ENCODE measurements around the gene FCRL3.

FCRL3 gene

DNA sequence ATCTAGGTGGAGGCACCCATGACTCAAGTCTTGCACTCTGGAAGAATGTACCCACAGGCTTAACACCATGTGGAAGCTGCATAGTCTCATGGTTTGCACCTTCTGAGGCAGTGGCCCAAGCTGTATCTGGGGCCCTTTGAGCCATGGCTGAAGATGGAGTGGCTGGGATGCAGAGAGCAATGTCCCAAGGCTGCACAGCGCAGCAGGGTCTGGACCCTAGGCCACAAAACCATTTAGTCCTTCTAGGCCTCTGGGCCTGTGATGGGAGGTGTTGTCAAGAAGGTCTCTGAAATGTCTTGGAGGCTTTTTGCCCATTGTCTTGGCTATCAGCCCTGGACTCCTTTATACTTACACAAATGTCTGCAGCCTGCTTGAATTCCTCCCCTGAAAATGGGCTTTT, 21.4 kb upstream of the FCRL3 start:
- TF ChIP-seq, protein P1, sequence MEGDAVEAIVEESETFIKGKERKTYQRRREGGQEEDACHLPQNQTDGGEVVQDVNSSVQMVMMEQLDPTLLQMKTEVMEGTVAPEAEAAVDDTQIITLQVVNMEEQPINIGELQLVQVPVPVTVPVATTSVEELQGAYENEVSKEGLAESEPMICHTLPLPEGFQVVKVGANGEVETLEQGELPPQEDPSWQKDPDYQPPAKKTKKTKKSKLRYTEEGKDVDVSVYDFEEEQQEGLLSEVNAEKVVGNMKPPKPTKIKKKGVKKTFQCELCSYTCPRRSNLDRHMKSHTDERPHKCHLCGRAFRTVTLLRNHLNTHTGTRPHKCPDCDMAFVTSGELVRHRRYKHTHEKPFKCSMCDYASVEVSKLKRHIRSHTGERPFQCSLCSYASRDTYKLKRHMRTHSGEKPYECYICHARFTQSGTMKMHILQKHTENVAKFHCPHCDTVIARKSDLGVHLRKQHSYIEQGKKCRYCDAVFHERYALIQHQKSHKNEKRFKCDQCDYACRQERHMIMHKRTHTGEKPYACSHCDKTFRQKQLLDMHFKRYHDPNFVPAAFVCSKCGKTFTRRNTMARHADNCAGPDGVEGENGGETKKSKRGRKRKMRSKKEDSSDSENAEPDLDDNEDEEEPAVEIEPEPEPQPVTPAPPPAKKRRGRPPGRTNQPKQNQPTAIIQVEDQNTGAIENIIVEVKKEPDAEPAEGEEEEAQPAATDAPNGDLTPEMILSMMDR (conservative IDR thresholded peaks at IDR 0.05; ENCODE audit: low read depth, low read length): no peak
- H3K9ac ChIP-seq: no peak overlapping the region
- H3K4me3 ChIP-seq (IDR thresholded peaks at IDR 0.05; ENCODE audit: insufficient read depth, low read depth, low read length): no peak overlapping the region
- no peak overlapping the region for H2AFZ ChIP-seq (ENCODE audit: low read depth)
- H3K79me2 ChIP-seq (ENCODE audit: insufficient read depth, low read depth): no peaks in the 10 kb centered on the region
- H3K27ac ChIP-seq: no peak overlapping the region
- H3K4me2 ChIP-seq: no peak overlapping the region
- peaks cover 24% of the 10 kb centered on the region for H3K4me1 ChIP-seq (ENCODE audit: low read depth, poor library complexity, severe bottlenecking)
- H4K20me1 ChIP-seq (ENCODE audit: insufficient read depth): no peaks in the 10 kb centered on the region
- no peaks in the 10 kb centered on the region for H3K36me3 ChIP-seq (ENCODE audit: insufficient read depth)
- no peaks in the 10 kb centered on the region for H3K27me3 ChIP-seq (ENCODE audit: insufficient read depth, low read depth)

DNA sequence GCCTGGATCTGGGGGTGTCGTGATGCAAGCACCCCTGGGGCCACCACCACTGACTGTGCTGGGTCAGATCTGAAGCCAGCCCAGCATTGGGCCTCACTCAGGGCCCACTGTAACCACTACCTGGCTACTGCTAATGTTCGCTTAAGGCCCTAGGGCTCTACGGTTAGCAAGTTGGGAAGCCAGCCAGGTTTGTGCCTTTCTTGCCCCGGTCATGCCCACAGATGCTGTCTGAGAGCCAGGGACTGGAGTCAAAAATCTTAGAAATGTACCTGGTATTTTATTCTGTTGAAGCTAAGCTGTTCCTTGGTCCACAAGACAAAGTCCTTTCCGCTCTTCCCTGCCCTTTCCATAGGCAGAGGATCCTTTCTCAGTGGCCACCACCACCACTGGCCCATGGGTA, 15.2 kb upstream of the FCRL3 start:
- H3K27me3 ChIP-seq (ENCODE audit: insufficient read depth, low read depth): no peaks in the 10 kb centered on the region
- H3K9ac ChIP-seq: no peak overlapping the region
- no peaks in the 10 kb centered on the region for H3K4me1 ChIP-seq (ENCODE audit: low read depth, poor library complexity, severe bottlenecking)
- no peak overlapping the region for H2AFZ ChIP-seq (ENCODE audit: low read depth)
- no peak overlapping the region for H3K27ac ChIP-seq
- H3K36me3 ChIP-seq (ENCODE audit: insufficient read depth): no peaks in the 10 kb centered on the region
- no peak overlapping the region for H3K4me3 ChIP-seq (IDR thresholded peaks at IDR 0.05; ENCODE audit: insufficient read depth, low read depth, low read length)
- no peaks in the 10 kb centered on the region for H3K79me2 ChIP-seq (ENCODE audit: insufficient read depth, low read depth)
- no peaks in the 10 kb centered on the region for H4K20me1 ChIP-seq (ENCODE audit: insufficient read depth)
- TF ChIP-seq, protein P1 (conservative IDR thresholded peaks at IDR 0.05; ENCODE audit: low read depth, low read length): no peak
- no peak overlapping the region for H3K4me2 ChIP-seq

DNA sequence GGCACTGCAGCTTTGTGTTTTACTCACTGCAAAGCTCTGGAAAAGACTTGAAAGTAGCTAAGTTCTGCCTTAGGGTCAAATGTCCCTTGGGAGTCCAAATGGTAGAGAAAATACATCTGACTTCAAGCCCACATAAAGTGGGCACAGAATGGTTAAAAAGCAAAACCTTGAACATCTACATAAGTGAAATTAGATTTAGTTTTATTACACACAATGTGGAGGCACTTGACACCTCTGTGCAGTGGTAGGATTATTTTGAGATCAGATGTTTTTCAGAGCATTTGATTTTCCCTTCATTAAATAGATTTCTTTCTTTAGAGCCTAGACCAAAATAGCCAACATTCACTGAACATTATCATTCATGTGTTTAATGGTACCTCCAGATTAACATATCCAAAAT, 11.2 kb upstream of the FCRL3 start:
- no peak overlapping the region for H3K9ac ChIP-seq
- no peaks in the 10 kb centered on the region for H3K36me3 ChIP-seq (ENCODE audit: insufficient read depth)
- TF ChIP-seq, protein P1 (conservative IDR thresholded peaks at IDR 0.05; ENCODE audit: low read depth, low read length): no peak
- no peak overlapping the region for H2AFZ ChIP-seq (ENCODE audit: low read depth)
- H3K4me2 ChIP-seq: no peak overlapping the region
- no peak overlapping the region for H3K4me3 ChIP-seq (IDR thresholded peaks at IDR 0.05; ENCODE audit: insufficient read depth, low read depth, low read length)
- H3K27me3 ChIP-seq (ENCODE audit: insufficient read depth, low read depth): no peaks in the 10 kb centered on the region
- H3K79me2 ChIP-seq (ENCODE audit: insufficient read depth, low read depth): no peaks in the 10 kb centered on the region
- H3K4me1 ChIP-seq (ENCODE audit: low read depth, poor library complexity, severe bottlenecking): no peaks in the 10 kb centered on the region
- H3K27ac ChIP-seq: no peak overlapping the region
- H4K20me1 ChIP-seq (ENCODE audit: insufficient read depth): no peaks in the 10 kb centered on the region

DNA sequence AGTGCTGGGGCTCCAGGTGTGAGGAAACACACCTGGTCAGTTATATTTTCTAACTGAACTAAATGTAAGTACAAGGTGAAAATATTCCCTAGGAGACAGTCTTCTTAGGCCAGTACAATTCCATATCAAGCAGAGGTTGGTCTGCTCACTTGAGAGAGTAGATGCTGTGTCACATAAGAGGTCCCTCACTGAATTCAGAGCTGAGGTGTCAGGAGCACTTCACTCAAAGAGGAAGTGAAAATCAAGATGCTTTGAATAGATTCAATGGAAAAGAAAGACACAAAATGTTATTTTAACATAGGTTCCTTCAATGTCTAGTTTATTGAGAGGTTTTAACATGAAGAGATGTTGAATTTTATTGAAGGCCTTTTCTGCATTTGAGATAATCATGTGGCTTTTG, 4.3 kb upstream of the FCRL3 start:
- TF ChIP-seq, protein P1 (conservative IDR thresholded peaks at IDR 0.05; ENCODE audit: low read depth, low read length): no peak
- H4K20me1 ChIP-seq (ENCODE audit: insufficient read depth): no peaks in the 10 kb centered on the region
- H3K4me2 ChIP-seq: no peak overlapping the region
- H2AFZ ChIP-seq (ENCODE audit: low read depth): no peak overlapping the region
- no peak overlapping the region for H3K9ac ChIP-seq
- H3K79me2 ChIP-seq (ENCODE audit: insufficient read depth, low read depth): no peaks in the 10 kb centered on the region
- no peak overlapping the region for H3K4me3 ChIP-seq (IDR thresholded peaks at IDR 0.05; ENCODE audit: insufficient read depth, low read depth, low read length)
- no peaks in the 10 kb centered on the region for H3K27me3 ChIP-seq (ENCODE audit: insufficient read depth, low read depth)
- no peaks in the 10 kb centered on the region for H3K36me3 ChIP-seq (ENCODE audit: insufficient read depth)
- H3K4me1 ChIP-seq (ENCODE audit: low read depth, poor library complexity, severe bottlenecking): no peaks in the 10 kb centered on the region
- no peak overlapping the region for H3K27ac ChIP-seq

DNA sequence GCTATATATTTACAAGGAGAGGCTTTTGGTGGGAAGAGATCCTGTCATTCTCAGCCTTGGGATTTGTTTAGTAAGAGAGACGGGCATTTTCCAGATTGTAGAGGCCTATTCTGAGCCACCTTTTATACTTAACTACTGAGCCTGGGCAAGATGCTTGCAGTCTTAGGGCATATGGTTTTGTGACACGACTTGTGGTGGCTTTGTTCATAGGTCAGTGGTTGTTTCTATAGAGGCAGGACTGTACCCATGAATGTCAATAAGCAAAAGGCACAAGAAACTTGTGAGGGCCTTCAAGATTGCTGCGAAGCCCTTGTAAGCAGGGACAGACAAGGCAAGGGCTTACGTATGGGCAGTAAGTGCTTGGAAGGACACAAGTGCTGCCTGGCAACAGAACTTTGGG, 3.4 kb upstream of the FCRL3 start:
- H3K4me3 ChIP-seq (IDR thresholded peaks at IDR 0.05; ENCODE audit: insufficient read depth, low read depth, low read length): no peak overlapping the region
- no peaks in the 10 kb centered on the region for H4K20me1 ChIP-seq (ENCODE audit: insufficient read depth)
- TF ChIP-seq, protein P1 (conservative IDR thresholded peaks at IDR 0.05; ENCODE audit: low read depth, low read length): no peak
- no peak overlapping the region for H3K4me2 ChIP-seq
- H3K9ac ChIP-seq: no peak overlapping the region
- H3K36me3 ChIP-seq (ENCODE audit: insufficient read depth): no peaks in the 10 kb centered on the region
- no peak overlapping the region for H2AFZ ChIP-seq (ENCODE audit: low read depth)
- no peak overlapping the region for H3K27ac ChIP-seq
- no peaks in the 10 kb centered on the region for H3K4me1 ChIP-seq (ENCODE audit: low read depth, poor library complexity, severe bottlenecking)
- no peaks in the 10 kb centered on the region for H3K79me2 ChIP-seq (ENCODE audit: insufficient read depth, low read depth)
- no peaks in the 10 kb centered on the region for H3K27me3 ChIP-seq (ENCODE audit: insufficient read depth, low read depth)

All from KMS-11 (cell line).